GM19455 (cell line): Measurements from ENCODE around the gene FAM25G.
"Not testable (repeated sequence)": the region's sequence is repeated elsewhere in the genome, so short reads cannot be mapped to it uniquely, and the experiment has no call there.

ENCODE experiments used
- ATAC-seq: cut with Tn5 transposase; IDR thresholded peaks from one replicate; pipeline ENCODE4 v1.9.1; 2021; ENCODE audit not compliant: unreplicated experiment

Gene FAM25G

DNA sequence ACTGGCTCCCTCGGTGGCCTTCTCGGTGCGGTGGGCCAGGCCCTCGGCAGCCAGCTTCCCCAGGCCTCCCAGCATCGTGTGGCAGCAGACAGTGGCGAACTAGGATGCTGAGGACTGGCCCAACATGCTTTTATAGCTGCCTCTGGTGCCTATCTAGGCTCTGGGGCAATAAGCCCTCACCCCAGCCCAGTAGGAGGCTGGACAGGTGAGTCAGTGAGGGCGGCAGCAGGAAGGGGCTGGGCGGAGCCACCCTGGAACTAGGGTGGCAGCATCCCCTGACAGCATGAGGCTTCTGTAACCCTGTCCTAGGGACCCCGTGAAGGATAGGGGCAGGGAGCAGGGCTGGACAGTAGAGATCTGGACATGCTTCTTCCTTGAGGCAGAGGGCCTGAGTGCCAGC lies at the start of gene FAM25G:
Gene FAM25G, minus strand, starts transcription at position 101 of the 400 bp plus-strand sequence. Its CDS starts 26 bp downstream, at position 75.
- ATAC-seq = not testable (repeated sequence)

DNA sequence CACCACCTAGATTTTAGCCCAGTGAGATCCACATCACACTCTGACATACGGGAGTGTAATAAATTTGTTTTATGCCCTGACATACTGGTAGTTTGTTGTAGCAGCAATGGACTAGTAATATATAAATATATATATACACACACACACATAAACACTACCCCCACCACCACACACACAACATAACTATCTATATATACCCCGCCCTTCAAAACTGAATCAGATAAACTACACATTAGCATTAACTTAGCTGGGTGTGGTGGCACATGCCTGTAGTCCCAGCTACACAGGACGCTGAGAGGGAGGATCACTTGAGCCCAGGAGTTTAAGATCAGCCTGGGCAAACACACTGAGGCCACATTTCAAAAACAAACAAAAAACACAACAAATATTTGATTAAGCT lies 44.9 kb upstream of the FAM25G start:
- not testable (repeated sequence) for ATAC-seq

DNA sequence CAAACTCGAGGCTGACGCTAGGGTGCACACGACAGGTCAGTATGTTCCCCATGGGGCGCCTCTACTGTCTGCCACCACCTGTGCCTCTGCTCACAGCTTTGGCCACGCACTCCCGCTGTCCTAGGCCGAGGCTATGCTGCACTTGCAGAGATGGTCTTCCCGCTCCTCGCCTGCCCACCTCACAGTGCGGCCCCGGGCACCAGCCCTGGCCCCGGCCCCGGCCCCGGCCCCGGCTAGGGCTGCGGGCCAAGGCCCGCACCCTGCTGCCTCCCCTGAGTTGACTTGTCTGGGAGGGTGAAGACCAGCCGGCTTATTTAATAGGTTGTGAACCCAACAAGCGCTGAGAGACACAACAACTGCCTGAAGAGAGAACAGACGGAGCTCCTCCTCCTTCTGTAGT lies 32.0 kb upstream of the FAM25G start, which contains the start of gene AGAP9:
Gene AGAP9, minus strand, starts transcription at position 164 of the 400 bp plus-strand sequence. Its CDS starts 112 bp downstream, at position 52.
- not testable (repeated sequence) for ATAC-seq

DNA sequence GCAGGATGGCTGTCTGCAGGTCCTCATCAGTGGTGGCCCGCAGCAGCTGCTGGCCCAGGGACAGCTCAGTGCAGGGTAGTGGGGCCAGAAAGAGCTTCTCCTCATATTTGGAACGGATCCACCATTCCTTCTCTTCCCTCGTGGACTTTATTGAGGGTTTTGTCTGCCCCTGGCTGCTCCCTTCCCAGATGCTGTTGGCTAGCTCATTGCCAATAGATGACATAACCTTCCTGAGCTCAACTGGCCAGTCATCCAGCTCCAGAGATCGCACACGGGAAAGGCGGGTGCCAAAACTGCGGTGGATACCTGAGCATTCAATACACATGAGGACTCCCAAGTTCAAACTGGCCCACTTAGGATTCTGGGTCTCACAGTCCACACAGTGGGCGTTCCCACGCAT lies 10.8 kb upstream of the FAM25G start:
- not testable (repeated sequence) for ATAC-seq

DNA sequence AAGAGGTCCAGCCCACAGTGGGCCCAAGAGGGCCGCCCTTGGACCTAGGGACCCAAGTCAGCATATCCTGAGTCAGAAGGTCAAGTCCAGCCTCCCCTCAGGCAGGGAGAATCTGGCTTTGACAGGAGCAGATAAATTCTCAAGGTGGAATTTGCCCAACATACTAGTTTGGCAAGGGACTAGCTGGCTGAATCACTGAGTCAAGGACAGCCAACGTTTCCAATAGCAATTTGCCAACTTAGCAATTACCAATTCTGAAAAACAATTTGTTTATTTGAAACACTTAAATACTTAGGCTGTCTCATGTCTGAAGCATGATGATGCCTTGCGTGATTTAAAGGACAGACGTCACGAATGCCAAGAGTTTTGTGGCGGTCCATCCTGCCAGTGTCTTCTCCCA lies 2.7 kb upstream of the FAM25G start:
- not testable (repeated sequence) for ATAC-seq

DNA sequence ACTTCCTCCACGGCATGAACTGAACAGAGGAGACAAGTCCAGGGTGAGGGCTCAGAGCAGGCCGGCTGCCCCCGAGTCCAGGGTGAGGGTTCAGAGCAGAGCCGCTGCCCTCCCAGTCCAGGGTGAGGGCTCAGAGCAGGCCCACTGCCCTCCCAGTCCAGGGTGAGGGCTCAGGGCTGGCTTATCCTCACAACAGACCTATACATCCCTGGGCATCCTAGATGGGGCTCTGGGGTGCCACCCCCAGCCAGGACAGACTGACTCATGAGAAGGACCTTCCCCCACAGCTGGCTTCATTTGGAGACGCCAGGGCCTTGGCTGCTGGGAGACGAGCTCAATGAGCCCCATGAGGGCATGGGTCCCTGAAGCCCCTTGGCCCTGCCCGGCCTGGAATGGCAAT lies 1.9 kb downstream of the FAM25G start:
- ATAC-seq = not testable (repeated sequence)

DNA sequence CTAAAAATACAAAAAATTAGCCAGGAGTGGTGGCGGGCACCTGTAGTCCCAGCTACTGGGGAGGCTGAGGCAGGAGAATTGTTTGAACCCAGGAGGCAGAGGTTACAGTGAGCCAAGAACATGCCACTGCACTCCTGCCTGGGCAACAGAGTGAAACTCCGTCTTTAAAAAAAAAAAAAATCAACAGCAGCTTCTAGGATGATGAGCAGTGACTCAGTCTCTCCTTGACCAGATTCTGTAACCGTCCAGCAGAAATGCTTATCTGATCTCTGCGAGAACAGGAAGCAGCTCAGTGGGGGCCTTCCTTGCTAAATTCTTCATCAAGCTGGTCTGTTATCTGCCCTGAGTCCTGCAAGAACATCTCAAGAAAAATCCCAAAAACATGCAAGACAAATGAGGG lies 5.6 kb downstream of the FAM25G start:
- ATAC-seq = not testable (repeated sequence)

DNA sequence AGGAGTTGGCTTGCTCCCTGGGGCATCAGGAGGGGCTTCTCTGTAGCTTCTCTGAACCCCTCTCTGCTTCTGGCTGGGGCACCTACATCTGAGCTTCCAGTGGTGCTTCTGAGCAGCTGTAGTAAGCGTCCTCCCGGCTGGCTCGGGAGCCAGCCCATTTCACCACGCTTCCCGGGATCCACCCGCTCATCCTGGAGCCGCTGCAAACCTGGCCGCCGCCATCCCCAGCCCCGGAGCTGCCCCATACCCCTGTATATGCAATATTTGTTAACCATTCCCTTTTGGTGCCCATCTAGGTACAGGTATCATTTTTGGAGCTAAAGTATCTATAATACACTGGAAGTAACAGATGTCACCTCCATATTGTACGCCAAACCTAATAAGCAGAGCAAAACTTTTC lies 6.7 kb downstream of the FAM25G start:
- not testable (repeated sequence) for ATAC-seq

DNA sequence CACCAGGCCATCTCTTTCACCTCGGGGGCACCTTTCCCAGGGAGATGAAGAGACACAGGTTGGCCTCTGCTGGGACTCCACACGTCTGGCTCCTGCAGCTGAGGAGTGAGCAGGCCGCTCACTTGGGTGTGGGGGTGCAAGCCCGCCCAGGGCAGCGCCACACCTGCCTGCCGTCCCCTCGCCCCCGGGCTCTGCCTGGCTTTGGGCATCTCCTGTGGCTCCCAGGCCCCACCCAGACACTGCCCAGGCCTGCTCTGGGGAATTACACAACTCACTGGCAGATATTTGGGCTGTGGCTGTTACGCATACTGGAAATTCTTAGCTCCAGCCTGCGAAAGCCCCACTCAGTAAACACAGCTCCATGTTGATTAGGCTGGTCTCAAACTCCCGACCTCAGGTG lies 7.6 kb downstream of the FAM25G start, which contains the start of gene ANXA8:
Gene ANXA8, minus strand, starts transcription at position 193 of the 400 bp plus-strand sequence. Its CDS starts 182 bp downstream, at position 11.
- ATAC-seq = not testable (repeated sequence)

DNA sequence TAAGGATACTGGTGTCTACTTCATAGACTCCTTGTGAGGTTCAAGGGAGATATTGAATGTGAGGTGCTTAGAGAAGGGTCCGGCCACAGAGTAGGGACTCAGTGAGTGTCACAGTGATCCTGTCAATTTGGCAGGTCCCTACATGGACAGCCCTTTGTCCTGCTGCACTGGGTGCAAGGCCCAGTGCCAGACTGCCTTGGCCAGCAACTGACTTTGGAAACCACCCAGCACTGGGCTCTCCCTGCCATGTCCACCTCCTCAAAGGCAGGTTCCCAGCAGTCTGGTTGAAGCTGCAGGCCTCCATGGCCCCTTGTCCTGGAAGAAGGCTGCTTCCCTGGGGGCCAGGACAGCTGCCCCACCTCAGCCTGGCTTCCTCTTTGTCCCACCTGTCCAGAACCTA lies 9.1 kb downstream of the FAM25G start:
- not testable (repeated sequence) for ATAC-seq

DNA sequence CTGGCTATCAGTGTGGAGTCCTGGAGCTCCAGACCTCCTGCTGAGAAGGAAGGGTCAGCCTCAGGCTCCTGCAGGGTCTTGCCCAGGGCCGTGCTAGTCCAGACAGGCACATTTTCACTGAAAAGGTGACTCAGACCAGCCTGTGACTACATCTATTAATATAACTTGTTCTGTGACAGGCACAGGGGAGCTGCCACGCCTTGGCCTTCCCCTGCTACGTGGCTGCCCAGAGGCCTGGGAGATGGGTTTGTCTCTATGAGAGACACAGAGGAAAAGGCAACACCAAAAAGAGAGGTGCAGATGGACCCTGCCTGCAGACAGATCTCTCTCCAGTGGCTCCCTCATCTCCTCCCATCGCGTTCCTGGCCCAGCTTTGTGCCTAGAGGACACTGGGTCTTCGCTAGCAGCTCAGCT lies 9.7 kb downstream of the FAM25G start:
- ATAC-seq = not testable (repeated sequence)

DNA sequence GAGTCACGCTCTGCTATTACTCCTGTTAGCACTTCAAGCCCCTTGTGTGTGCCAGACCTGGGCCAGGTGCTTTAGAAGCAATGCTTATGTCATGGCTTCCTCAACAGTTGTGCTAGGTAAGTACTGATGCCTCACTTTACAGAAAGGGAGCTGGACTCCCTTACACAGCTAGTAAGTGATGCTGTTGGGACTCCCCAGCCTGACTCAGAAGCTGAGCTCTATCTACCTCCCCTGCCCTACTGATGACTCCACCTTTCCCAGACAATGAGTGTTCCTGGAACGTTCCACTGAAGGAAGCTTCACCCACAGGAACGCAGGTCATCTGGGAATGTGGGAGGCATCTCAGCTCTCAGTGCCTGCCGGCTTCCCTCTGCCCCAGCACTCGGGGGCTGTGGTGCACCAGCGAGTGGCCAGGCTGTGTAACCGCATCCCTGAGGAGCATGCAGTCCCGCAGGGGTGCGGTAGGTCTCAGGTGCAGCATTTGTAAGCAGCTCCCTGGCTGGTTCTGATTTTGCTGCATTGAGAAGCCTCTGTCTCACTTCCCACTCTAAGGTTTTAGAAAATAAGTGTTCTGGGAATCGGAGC lies 10.2 kb downstream of the FAM25G start:
- not testable (repeated sequence) for ATAC-seq

DNA sequence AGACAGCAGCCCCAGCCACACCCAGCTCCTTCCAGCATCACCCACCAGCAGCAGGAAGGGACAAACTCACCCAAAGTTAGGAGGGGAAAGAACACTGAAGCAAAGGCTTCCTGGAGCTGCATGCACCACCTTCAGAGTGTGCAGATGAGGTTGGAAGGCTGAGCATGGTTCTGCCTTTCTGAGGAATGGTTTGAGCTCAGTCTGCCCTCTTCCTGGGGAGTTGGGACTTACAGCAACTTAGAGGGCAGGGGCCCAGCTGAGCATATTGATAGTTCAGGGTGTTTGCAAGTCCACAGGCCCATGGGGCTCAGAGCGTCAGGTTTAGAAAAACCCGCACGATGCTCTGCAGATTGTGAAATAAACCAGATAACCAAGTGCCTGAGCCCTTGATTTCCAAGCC lies 11.4 kb downstream of the FAM25G start:
- not testable (repeated sequence) for ATAC-seq

DNA sequence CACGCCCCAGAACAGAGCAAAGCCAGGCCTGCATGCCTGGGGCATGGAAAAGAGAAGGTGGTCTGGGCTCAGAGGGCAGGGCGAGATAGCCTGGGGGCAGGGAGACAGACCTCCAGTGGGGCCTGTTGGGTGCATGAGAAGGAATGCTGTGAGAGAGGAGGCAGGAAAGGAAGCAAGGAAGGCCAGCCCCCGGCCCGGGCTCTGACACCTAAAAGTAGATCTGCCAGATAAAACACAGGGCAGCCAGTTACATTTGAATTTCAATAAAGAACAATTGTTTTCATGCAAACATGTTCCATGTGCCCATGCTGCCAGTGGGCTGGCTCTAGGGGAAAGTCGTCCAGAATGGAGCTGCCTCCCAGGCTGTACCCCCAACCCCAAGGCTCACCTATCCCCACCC lies 13.4 kb downstream of the FAM25G start:
- not testable (repeated sequence) for ATAC-seq

DNA sequence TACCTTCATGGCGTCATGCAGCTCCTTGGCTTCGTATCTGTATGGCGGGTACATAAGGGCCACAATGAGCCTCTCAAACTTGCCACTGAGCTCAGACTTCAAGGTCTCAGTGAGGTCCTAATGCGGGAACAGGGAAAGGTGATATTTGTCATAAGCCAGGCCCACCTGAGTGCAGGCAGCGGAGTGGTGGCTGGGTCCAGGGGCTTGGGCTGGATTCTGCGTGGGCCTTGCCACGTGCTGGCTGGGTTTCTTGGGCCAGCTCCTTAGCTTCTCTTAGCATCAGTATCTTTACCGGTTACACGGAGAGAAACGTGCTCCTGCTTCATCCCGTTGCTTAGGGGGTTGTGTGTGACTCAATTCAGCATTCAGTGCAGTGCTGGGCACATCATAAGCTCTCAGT lies 14.4 kb downstream of the FAM25G start:
- not testable (repeated sequence) for ATAC-seq

DNA sequence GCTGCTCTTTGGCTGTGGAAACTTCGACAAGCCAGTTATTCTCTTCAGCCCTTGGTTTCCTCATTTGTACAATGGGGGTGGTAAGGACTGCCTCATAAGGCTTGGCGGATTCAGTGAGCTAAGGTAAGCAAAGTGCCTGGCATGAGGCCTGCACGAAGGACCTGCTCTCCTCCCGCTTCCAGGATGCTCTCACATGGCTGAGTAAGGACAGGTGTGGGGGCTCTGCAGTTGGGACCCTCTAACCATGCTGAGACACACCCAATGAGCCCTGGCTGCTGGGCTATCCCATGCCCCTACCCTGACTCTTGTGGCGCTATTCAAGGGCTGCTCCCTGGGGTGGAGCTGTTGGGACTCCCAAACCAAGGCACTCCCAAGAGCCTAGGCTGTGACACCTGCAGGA lies 16.4 kb downstream of the FAM25G start:
- ATAC-seq = not testable (repeated sequence)

DNA sequence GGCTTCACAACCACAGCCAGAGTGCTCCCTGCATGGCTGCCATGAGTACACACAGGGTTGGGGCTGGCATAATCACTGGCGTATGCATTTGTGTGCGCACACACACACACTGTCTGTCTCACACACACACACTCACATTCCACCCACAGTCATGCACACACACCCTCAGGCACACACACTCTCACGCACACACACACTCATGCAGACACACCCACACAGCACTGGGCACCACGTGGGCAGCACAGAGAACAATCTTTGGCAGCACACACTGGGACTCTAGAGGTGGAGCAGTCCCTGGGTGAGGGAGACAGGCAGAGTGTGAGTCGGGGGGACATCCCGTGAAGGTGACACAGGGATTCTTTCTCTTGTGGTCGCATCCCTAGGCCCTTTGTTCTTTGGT lies 18.0 kb downstream of the FAM25G start:
- ATAC-seq = not testable (repeated sequence)

DNA sequence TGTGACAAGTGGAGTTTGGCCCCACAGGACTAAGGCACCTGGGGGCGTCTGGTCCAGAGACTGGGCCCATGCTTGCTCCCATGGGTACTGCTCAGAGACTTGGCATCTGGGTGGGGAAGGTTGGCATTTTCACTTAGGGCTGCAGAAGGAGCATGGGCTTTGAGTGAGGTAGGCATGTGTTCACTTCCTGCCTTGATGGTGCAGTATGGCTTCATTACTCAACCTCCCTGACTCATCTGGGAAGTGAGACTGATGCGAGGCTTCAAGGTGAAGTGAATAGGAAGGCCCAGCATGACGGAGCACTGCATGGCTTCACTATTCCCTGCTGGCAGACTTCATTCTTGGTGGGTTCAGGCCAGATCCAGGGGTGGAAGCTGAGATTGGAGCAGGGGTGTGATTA lies 18.9 kb downstream of the FAM25G start:
- not testable (repeated sequence) for ATAC-seq

DNA sequence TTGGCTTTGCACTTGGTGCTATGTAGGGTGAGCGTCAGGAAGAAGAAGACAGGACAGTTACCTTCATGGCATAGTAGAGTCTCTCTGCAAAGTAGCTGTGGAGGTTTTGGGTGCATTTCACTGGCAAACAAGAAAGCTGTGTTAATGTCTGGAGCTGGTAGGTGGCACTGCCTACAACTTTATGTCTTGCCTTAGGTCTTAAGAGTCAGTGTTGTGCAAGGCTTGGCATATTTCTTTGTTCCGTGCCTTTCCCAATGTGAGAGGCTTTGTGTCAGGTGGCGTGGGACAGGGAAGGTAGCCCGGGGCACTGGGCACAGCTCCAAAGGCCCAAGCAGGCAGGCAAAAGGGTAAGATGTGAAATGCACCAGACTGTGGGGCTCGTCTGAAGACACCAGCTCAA lies 19.4 kb downstream of the FAM25G start:
- not testable (repeated sequence) for ATAC-seq

DNA sequence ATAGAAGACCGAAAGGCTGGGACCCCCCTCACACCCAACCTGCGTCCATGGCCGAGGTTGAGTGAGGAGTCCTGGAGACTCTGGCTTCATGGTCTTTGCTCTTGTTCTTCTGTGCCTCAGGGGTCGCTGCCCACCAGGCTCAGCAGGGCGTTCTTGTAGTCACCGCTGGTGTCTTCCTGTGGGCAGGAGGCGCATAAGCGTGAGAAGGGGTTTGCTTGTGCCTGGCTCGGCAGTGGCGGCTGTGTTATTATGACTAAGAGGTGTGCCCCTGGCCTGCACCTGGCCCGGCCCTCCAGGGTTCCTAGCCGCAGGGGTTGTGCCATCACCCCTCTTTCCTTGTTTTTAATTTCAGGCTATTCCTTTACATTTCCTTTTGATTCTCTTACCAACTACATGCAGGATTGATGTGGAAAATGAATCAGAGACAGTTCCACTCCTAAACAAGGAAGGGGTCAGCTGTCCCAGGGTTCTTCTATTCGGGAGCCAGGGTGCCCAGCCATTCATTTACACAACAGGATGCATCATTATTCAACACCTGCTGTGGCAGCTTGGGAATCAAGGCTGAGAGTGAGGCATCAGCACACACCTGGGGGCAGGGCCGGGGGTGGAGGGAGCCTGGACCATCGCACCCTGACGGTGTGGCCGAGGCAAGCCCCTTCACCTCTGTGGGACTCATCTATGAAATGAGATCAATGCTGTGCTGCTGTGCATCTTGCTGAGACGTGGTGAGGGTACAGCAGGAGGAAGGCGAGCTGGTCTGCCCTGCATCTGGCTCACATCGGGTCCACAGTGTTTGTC lies 22.6 kb downstream of the FAM25G start:
- ATAC-seq = not testable (repeated sequence)

DNA sequence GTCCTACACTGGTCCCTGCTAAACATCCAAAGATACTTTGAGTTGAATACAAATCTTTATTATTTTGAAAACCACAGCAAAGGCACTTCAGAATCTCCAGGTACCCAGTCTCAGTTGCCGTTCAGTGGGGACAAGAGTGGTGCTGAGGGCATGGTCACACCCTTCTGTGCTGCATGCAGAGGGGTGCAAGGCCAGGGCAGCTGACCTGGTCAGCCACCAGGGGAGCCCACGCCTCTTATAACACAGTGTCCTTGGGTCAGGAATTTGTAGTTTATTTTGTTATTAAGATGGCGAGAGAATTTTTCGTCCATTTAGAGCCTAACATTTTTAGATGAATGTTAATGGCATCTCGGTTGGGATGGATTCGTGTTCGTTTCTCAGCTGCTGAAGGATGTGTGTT lies 23.5 kb downstream of the FAM25G start:
- ATAC-seq = not testable (repeated sequence)

DNA sequence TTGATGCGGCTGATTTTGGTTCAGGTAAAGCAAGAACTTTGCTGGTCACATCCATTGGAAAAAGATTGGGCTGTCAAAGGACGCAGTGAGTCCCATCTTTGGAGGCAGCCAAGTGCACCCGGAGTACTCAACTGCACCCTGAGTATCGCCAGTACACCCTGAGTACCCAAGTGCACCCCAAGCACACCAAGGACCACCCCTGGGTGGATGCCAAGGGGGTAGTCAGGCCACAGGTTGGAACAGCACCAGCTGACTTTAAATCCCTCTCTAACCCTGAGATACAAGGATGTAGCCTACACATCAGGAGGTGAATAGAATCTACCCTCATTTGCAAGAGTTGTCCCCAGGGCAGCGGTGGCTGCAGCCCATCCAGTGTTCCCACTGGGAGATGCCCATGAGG lies 24.0 kb downstream of the FAM25G start:
- ATAC-seq = not testable (repeated sequence)
